Activated T-cell treated with anti-CD3 and anti-CD28 coated beads for 48 hours (primary cell): ENCODE data around the gene C6orf47.
A peak's percentile ranks its signal among the peaks of the same experiment; 100 is the strongest.

Experiments
- DNase-seq: peaks from one replicate; pipeline ENCODE4 v3.0.0-alpha.2; 2020; ENCODE audit warnings: low read depth

Gene C6orf47

DNA sequence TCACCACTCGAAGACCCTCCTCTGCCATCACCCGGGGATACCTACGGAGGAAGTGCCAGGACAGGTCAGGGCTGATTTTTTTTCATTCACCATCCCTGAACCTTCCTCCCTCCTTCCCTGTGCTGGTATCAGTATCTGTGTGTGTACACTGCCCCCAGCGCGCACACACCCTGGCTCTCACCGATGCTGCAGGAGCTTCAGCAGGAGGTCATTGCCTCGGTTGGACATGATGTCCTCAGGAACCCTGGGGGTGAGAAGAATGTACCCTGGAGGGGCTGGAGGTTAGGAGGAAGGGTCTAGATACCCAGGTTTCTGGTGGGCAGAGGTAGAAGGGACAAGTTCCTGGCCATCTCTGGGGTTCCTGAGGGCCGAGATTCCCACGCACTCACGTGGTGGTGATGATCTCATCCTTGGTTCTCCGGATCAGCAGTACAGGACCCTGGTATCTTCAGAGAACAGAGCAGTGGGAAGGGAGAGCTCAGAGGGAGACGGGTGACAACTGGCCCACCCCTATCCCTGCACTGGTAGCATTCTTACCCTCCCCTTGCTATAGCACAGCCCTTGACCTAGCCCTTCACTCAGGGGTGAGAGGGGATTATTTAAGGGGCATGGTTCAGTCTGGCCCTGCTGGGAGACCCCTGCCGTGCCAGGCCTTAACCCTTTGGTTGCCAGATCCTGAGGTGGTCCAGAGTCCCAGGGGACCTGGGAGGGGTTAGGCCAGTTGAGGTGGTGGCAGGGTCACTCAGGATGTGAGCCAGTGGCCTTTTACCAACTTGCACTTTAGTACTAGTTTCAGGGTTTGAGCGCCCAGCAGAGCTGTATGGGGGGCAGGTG, 27.5 kb upstream of the C6orf47 start:
- no peak for DNase-seq

DNA sequence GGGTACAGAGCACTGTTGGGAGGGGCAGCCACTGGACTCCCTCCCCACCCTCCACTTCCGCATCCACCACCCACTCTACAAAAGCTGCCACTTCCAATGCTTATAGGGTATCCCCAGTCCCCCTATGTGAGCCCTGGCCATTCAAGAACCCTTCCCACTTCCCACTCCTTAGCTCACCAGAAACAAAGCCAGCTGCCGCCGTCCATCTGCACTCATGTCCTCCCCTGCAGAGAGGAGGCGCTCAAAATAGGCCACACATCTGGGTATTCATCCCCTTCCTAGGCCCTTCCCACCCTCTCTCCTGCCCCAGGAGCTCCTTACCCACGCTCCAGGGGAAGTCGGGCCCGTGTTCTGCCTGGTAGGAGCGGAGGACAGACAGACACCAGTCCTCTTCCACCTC, 26.7 kb upstream of the C6orf47 start:
- no peak for DNase-seq

DNA sequence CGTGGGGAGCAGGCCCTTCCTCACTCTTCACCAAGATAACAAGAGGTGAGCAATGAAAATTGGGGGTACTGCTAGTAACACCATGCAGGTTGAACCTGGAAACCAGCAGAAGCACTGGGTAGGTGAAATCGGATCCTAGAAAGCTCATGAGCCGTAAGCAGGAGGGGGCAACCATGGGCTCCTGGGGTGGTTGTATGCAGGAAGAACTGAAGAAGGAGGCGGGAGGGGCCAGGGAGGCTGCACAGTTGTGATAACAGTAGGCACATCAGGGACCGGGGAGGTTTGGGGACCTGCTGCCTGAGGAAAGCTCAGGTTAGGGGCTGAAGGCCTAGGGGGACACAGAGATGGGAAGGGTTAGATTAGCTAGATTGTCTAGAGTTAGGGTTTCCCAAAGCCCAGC, 25.9 kb upstream of the C6orf47 start:
- DNase-seq, result no peak

DNA sequence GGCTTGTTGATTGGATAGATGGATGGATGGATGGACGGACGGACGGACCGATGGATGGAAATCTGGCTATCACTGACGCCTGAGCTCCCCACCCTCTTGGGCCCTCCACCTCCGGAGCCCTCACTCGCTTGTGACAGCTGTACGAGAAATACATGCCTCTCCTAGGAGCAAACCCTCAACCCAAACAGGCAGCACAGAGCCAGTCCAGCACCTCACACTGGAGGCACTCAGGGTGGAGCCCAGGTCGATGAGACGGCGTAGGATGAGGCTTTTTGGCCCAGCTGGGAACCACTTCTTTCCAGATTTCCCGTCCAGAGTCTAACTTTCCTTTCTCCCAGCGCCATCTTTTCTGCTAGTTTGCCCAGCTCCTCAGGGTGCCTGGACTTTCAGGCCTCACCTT, 23.0 kb upstream of the C6orf47 start:
- DNase-seq, result no peak

DNA sequence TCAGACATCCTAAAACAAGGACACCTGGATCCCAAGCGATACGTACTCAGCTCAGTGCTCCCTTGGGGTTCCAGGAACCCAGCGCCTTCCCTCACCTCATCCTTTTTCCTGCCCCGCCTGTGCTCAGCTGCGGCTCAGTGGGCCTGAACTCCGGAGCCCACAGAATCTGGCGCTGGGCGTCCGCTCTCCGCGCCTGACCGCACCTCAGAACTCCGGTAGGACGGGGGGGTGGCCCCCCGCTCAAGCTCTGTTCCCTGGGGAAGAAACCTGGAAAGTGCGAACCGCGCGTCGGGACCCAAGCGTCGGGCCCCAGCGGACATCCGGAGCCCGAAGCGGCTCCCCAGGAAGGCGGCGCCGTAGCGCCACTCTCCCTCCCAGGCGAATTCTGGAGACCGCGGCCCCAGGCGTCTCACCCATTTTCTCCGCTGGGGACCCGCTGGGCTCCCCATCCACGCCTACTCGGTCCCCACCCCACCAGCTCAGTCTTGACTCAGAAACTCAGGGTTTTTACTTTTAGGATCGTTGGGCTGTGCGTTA, 20.6 kb upstream of the C6orf47 start:
- no peak for DNase-seq

DNA sequence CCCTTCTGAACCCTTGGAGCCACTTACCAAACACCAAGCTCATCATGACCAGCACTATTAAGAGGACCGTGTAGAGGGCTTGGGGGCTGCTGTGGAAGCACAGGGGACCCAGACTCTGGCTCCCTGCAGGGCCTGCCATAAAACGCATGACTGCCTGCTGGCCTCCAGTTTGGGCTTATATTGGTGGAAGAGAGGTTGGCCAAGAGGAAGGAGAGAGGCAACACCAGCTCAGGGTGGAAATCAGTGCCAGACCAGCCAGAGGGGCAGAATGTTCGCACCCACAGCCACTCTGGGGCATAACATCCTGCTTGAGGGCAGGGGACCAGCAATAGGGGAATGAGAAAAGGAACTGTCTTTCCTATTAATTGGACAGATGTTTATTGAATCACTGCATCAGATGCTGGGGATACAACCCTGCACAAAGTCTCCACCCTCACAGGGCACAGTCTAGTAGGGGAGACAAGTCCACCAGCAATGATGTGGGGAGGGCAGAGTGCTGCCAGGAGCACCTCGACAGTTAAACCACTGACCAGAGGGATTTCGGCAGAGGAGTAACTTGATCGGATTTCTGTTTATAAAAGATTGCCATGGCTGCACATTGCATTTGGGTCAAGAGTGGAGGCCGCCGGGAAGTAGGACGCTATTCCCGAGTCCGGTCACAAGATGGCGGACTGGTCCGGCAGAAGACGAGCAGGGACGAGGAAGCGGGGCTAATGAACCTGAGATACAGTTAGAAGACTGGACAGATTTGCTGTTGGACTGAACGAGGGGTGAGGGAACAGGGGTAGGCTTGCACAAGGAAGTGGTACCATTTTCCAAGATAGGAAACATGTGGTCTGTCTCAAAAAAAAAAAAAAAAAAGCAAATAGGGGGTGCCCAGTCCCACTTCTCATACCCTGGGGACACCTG, 19.9 kb upstream of the C6orf47 start, which contains the start of gene LY6G5C:
LY6G5C (minus strand) TSS at position 842 of the 909 bp plus-strand sequence; CDS start at position 148, 694 bp downstream.
- peak; percentile 56 for DNase-seq

DNA sequence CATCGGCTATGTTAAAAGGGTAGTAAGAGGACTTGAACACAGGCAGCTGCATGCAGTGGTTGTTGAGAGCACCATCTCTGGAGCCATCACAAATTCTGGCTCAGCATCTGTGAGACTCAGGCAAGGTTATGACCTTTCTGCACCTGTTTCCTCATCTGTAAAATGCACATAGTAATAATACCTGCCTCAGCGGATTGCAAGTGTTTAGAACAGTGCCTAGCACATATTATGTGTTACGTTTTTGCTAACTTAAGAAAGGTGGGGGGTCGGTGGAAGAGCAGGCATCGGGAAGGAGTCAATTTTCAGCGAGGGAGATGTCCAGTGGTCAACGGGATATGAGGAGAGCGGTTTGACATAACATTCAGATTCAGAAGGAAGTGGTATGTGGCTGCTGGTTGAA, 17.4 kb upstream of the C6orf47 start:
- no peak for DNase-seq

DNA sequence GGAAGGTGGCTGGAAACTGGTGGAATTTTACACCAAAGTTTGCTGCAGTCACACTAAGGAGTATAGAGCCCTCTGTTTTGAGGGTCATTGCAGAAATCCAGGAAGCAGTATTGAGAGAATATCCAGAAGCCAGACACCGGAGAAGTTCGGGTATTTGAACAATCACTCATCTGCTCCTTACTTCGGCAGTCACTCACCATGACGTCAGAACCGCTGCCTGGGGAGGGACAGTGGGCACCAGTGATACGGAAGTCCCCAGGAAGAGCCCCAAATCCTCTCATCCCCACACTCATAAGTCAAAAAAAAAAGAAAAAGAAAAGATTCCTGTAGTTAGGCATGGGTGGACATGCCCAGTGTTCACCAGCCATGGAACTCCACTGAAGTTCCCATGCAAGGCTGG, 16.3 kb upstream of the C6orf47 start:
- no peak for DNase-seq

DNA sequence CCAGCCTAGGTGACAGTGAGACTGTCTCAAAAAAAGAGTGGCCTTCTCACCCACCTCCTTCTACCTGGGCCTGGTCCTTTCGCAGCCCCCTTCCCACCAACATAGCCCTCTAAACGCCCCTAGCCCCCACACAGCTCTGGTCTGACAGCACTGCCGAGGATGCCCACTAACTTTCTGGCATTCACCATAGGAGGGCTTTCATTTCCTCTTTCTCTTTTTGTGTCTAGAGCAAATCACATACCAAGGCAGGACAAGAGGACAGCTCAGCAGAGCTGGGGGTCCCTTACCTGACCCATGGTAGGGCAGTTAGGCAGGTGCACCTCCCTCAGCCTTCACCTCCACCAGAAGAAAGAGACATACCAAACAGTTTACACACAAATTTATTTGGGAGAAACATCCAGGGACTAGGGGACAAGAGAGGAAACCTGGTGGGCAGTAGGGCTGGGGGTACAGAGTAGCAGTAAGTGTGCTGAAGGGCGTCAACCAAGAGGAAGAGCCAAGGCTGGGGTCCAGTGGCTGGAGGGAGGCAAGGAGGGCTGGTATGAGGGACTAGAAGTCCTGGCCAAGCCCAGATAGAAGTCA, 15.8 kb upstream of the C6orf47 start:
- DNase-seq, result no peak

DNA sequence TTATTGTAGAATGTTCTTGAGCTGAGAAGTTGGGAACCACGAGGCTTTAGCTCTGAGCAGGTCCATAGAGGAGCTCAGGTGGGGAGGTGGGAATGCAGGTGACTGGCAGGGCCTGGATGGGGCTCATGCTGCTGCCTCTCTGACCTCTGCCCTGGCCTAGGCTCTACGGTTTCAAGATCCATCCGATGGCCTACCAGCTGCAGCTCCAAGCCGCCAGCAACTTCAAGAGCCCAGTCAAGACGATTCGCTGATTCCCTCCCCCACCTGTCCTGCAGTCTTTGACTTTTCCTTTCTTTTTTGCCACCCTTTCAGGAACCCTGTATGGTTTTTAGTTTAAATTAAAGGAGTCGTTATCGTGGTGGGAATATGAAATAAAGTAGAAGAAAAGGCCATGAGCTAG, 9.1 kb upstream of the C6orf47 start, which contains the start of gene LY6G5B:
LY6G5B (plus strand) TSS at position 301 of the 400 bp plus-strand sequence. CDS start 975 bp downstream, outside the sequence.
- DNase-seq, result no peak

DNA sequence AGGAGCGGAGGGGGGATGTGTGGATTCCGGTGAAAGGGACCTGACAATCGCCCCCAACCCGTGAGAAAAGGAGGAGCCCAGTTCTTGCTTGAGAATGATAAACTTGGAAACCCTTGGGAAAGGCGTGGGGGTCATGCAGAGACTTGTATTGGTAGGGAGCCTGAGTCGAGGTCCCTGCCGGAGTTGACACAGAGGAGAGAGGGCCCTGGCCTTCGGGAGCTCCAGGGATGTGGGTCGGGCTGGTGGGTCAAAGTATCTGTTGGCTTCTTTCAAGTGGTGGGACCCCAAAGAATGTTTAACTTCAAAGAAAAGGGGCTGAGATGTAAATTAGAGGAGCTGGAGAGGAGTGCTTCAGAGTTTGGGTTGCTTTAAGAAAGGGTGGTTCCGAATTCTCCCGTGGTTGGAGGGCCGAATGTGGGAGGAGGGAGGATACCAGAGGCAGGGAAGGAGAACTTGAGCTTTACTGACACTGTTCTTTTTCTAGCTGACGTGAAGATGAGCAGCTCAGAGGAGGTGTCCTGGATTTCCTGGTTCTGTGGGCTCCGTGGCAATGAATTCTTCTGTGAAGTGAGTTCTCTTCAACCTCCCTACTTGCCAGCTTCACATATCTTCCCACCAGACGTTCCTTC, 5.9 kb upstream of the C6orf47 start:
- DNase-seq, result no peak

DNA sequence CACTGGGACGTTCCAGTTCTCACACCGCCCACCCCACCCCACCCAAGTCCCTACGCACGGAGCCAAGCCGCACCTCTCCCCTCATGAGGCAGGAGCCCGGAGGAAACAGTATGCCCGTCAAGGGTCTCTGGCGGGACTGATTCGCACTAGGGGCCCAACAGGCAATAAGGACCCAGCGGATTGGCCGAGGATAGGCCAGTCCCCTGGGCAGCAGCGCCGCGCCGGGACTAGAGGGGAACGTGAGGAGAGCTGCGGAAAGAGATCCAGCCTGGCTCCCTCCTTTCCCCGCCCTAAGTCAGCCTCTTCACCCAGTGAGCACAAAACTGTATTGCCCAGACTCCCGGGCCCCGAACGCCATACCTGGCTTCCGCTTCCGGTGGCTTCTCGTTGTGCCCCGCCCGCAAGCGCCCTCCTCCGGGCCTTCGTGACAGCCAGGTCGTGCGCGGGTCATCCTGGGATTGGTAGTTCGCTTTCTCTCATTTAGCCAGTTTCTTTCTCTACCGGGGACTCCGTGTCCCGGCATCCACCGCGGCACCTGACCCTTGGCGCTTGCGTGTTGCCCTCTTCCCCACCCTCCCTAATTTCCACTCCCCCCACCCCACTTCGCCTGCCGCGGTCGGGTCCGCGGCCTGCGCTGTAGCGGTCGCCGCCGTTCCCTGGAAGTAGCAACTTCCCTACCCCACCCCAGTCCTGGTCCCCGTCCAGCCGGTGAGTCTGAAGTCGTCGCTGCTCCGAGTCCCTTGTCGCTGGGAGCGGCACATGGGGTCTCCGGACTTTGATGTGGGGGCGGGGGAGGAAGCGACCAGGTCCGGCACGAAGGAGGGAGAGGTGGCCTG, 5.1 kb upstream of the C6orf47 start, which contains the start of gene CSNK2B:
CSNK2B (plus strand) TSS at position 580 of the 836 bp plus-strand sequence. CDS start 752 bp downstream, outside the sequence.
- DNase-seq, result peak; percentile 95

DNA sequence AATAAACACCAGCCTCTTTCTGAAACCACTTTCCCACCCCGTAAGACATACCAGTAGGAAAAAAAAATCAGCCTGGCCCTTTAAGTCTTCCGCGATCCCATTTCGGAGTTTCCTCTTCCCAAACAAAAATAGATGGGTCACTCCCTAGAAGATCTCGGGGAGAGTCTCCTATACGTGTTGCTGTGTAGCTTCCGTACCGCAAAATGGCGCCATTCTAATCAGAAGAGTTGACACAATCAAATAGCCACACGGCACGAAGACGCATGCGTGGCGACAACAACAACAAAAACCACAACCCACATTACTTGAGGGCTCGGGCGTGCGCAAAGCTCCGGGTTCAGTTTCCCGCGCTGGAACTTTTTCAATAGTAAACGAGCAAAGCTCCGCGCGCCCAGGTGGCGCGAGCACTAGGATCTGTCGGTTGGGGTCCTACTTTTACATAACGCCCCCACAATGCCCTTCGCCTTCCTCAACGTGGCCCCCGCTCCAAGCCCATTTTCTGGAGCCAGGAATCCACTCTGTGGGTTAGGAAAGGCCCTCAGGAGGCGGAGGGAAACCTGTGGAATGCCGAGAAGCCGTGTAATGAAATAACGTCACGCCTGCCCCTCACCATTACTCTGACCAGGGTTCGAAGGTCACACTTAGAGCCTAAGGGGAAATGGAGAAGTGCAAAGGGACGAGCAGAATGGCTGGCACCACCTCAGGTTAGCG, 4.4 kb upstream of the C6orf47 start, which contains the start of gene GPANK1:
GPANK1 (minus strand) TSS at position 208 of the 711 bp plus-strand sequence. CDS start 519 bp downstream, outside the sequence.
- peak; percentile 81 for DNase-seq

DNA sequence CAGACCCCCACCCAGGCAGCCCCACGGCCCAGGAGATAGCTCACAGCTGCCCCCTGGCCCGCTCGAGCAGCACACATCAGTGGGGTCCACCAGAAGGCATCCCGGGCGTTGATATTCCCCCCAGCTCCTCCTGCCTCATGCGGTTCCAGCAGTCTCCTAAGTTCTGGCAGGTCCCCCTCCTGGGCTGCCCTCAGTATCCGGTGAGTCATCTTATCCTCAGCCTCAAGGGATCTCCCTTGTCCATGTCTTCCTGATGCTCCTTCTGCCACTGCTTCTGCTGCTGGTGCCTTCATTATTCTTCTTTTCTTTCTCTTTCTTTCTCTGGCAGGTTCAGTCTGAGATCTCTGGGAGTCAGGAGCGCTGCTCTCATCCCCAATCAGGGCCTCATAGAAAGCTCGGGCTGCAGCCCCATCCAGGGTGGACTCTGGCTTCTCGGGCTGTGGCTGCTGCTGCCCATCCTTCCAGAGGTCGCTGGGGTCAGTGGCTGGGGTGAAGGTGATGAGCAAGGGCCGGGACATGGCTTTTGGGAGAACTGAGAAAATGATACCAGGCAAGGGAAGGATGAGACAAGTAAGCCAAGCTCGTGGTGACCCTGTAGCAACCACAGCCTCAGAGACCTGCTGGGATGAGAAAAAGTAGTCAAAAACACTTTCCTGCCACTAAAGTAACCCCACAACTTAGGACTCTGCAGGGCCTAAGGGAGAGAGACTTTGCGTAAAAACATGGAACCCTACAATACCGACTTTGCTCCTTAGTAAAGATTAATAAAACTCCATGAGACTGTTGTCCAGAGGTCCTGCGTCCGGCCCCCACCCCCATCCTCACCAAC, 3.6 kb upstream of the C6orf47 start:
- DNase-seq, result no peak

DNA sequence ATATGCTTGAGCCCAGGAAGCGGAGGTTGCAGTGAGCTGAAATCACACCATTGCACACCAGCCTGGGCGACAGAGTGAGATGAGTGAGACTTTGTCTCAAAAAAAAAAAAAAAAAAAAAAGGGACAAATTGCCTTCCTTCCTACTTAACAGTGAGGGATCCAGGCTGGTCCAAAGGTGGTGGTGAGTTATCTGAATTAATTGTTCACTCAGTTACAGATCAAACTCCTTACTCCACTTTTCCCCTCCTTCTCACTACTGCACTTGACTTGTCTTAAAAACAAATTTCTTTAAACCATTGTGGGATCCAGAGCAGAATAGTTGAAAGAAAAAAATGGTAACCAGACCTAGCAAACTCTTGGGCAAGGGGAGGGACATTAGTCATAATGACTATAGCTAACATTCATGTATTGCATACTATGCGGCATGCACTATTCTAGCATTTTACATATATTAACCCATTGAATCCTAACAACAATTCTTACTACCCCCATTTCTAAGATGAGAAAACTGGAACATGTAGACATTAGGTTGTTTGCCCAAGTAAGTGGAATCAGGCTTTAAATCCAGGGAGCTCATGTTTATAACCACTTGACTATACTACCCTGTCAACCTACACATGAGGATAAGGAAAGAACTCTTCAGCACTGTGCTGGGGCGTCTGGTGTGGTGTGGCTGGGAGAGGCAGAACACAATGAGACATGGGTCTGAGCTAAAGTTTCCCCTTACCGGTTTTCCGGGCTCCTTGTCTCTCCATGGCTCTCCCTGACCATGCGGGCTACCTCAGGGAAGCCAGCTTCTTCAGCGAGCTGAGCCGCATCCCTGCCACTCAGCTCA, 2.8 kb upstream of the C6orf47 start:
- no peak for DNase-seq

DNA sequence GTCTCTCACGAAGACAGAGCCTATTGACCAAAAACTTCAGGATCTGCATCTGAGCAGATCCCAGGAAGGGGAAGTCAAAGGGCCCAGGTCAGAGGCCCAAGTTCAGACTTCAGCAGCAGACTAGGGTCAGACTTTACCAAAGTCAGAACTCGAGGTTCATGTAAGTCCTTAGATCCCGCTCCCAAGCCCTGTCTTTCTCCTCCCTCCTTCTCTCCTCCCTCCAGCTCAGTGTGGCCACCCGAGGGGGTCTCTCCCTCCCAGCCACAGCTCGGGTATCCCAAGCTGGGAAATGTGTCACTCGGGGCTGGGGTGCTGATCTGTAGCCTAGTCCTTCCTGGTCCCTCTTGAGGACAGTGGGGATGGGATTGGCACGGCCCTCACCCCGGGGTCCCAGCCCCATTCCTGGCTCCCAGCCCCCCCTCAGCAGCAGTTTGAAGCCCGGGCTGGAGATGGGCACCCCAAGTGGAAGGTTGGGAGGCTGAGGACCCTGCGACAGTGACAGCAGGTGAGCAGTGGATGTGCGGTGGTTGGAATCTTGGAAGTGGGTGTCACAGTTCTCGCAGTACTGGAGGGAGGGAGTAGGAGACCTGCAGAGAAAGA, 1.6 kb upstream of the C6orf47 start:
- no peak for DNase-seq
